ENCODE data around the gene NCK1. TPM values are rescaled to one million over a fixed set of nuclear protein-coding genes. Genes with fewer than 3 reads are reported as not detected.
A peak's percentile ranks its signal among the peaks of the same experiment; 100 is the strongest.
"Not testable (repeated sequence)": the region's sequence is repeated elsewhere in the genome, so short reads cannot be mapped to it uniquely, and the experiment has no call there.

NCK1 gene
- polyA plus RNA-seq, 5 donors, result 39.6 to 63.1 (median 47.8) TPM

DNA sequence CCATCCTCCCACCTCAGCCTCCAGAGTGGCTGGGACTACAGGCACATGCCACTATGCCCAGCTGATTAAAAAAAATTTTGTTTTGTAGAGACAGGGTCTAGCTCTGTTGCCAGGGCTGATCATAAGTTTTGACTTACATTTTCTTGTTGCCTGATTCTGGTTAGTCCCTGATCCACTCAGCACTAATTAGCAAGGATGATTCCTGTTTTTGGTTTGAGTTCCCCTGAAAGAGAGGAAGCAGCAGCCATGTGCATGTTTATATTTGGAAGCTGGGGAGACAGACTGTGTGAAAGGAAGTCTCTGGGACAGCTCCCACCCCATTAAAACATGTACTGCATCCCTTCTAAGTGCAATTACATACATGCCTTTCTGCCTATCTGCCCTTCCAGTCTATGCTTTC is 3.6 kb upstream of the NCK1 start:
- no peak for DNase-seq

DNA sequence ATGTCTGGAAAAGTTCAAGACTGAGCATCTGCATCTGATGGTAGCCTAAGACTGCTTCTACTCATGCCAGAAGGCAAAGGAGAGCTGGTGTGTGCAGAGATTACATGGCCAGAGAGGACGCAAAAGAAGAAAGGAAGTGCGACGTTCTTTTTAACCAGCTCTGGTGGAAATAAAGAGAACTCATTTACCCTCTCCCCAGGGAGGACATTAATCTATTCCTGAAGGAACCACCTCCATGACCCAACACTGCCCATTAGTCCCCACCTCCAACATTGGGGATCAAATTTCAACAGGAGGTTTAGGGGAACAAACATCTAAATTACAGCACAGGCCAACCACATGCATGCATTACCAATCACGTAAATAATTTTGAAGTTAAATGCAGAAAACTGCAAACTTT is 1.5 kb upstream of the NCK1 start:
- DNase-seq, result no peak

DNA sequence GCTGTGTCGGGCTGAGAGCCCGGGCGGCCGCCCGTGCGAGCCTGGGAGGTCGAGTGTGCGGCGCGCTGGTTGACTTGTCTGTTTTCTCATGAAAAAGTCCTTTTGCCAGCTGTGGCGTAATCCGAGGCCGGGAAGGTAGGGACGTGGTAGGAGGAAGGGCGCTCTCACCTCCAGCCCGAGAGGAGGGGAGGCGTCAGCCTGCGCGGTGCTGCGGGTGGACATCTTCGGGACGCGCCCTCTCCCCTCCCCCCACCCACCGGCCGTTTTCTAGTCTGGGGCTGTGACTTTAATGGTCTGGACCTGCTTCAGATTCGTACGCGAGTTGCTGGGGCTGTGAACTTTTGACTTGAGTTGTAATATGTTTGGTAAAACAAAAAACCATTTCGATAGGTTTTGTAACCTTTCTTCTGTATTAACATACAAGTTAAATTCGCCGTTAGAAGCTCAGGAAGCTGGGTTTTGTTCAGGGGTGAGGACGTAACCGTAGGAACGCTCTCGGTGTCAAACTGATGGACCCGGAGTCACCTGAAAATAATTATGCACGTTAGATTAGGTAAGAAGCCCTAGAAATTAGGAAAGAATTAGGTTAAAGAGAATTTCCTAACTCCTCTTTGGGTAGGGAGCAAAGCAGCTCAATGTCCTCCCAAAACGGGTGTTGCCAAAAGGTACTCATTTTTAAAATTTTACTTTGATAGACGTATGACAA is 762 bp downstream of the NCK1 start:
- DNase-seq, result peak in 1 of 2 donors; percentile 57

DNA sequence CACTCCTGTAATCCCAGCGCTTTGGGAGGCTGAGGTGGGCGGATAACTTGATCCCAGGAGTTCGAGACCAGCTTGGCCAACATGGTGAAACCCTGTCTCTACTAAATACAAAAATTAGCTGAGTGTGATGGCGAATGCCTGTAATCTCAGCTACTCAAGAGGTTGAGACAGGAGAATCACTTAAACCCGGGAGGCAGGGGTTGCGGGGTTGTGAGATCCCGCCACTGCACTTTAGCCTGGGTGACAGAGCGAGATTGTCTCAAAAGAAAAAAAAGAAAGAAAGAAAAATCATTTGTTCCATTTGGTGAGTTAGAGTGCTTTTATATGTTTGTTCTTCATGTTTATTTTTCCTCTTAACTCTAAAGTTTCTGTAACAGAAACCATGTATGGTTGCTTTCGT is 7.3 kb downstream of the NCK1 start:
- DNase-seq, result no peak

DNA sequence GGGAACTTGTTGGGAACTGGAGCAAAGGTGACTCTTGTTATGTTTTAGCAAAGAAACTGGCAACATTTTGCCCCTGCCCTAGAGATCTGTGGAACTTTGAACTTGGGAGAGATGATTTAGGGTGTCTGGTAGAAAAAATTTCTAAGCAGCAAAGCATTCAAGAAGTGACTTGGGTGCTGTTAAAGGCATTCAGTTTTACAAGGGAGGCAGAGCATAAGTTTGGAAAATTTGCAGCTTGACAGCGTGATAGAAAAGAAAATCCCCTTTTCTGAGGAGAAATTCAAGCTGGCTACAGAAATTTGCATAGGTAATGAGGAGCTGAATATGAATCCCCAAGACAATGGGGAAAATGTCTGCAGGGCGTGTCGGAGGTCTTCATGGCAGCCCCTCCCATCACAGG is 10.2 kb downstream of the NCK1 start:
- DNase-seq, result not testable (repeated sequence)

DNA sequence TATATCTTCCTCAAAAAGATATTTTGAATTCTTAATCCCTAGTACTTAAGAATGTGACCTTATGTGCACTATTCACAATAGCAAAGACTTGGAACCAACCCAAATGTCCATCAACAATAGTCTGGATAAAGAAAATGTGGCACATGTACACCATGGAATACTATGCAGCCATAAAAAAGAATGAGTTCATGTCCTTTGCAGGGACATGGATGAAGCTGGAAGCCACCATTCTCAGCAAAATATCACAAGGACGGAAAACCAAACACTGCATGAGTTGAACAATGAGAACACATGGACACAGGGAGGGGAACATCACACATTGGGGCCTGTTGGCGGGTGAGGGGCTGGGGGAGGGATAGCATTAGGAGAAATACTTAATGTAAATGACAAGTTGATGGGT is 17.5 kb downstream of the NCK1 start:
- not testable (repeated sequence) for DNase-seq

DNA sequence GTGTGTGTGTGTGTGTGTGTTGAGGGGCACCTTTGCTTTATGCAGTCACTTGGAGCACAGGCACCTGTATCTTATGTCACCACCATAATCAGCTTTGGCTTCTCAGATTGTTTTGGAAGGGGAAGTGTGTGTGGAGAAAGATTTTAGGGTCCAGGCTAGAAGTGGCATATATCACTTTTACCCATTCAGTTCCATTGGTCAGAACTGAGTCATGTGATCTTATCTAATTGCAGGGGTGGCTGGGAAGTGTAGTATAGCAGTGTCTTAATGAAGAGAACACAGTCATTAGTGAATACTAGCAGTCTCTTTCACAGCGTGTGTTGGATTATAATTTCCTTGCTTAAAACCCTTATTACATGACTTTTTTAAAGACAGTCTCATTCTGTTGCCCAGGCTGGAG is 20.6 kb downstream of the NCK1 start:
- DNase-seq, result no peak

DNA sequence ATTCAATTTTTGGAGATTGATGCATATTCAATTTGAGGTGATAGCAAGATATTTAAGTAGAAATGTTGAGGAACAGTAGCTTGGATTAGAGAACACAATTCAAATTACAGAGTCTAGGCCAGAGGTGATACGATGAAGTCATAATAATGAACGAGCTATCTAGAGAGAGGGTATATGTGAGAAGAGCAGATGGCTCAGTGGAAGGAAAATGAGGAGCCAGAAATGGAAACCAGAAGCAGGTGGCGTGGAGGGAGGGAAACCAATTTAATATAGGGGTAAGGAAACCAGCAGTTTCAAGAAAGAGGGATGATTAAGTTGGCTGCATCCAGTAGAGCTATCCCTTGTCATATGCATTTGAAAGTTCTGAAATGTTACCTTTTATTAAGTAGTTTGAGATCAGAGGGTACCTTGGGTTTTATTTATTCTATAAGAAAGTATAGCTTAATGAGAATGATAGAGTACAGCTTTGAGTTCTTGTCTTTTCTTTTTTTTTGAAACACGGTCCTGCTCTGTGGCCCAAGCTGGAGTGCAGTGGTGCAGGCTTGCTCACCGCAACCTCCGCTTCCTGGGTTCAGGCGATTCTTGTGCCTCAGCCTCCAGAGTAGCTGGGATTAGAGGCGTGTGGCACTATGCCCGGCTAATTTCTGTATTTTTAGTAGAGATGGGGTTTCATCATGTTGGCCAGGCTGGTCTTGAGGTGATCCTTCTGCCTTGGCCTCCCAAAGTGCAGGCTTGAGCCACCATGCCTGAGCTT is 22.1 kb downstream of the NCK1 start:
- DNase-seq, result no peak

DNA sequence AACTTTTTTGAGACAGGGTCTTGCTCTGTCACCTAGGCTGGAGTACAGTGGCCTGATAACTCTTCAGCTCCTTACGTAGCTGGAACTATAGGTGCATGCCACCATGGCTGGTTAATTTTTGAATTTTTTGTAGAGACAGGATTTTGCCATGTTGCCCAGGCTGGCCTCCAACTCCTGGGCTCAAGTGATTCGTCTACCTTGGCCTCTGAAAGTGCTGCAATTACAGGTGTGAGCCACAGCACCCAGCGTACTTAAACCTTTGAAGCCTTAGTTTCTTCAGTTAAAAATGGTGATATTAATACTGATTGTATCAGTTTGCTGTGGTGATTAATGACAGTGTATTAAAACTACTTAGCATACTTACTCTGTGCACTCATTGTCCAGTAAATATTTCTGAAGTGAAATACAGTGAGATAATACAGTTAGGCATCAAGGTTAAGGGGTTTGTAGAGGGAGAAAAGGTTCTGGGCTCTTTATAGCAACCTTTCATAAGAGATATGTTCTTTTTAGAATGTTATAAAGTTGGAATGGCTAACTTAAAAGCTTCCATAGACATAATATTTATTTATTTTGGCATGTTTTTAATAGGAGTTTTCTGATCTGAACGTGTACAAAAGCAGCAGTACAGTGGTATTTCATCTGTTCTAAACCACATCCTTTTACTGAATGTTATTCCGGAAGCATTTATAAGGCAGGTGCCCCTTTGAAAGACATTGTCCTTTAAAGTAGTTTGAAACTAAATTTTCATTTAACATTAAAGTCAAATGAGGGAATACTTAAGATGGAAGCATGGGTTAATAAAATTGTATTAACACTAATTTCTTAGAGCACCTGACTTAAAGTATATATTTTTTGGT is 23.6 kb downstream of the NCK1 start:
- DNase-seq, result no peak

DNA sequence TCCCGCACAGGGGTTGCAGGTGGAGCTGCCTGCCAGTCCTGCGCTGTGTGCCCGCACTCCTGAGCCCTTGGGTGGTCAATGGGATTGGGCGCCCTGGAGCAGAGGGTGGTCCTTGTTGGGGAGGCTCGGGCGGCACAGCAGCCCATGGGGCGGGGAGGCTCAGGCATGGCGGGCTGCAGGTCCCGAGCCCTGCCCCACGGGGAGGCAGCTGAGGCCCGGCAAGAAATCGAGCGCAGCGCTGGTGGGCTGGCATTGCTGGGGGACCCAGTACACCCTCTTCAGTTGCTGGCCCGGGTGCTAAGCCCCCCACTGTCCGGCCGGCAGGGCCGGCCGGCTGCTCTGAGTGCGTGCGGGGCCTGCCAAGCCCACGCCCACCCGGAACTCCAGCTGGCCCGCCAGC is 27.9 kb downstream of the NCK1 start:
- DNase-seq, result no peak

DNA sequence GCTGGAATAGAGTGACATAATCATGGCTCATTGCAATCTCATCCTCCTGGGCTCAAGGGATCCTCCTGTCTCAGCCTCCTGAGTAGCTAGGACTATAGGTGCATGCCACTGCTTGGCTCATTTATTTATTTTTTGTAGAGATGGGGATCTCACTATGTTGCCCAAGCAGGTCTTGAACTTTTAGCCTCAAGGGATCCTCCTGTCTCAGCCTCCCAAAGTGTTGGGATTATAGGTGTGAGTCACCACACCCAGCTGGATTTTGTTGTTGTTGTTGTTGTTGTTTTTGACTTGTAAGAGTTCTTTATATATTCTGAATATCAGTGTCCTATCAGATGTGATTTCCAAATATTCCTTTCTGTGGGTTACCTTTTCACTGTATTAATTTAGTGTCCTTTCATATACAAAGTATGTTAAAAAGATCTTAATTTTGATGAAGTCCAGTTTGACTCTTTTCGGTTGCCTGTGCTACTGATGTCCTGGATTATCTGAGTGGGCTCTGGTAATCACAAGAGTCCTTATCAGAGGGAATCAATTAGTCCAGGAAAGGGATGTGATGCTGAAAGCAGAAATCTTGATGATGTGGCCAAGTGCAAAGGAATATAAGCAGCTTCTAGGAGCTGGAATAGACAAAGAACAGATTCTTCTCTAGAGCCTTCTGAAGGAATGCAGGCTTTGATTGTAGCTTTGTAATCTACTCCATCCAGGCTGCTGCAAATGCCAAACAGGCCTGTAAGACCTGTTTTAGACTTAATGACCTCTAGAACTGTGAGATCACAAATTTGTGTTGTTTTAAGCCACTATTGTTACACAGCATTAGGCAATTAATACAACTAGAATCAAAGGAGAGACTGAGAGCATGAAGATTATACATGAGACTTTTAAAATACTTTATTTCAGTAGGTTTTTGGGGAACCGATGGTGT is 30.2 kb downstream of the NCK1 start:
- DNase-seq, result no peak

DNA sequence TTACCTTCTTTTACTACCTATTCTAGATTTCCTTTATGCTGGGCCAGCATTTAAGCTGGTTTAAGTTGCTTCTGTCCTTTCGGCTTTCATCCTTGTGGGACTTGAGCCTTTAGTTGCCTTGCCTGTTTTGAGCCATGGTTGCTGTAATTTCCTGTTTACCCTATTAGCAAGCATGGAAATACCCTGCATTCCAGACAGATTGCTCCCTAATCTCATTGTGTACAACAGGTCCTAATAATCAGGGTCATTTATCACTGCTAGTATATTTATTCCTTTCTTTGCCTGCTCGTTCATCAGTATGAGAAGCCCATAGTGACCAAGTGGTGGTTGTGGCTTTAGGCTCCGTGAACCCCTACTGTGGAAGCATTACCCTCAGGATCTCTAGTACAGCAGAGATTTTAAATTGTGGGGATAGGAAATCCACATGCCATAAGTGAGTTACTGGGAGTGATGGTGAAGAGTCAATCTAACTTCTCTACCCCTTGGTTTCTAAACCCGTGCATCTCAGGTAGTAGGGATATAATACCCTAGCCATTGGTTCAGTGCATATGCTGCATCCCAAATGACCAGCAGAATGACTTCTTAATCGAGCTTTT is 31.9 kb downstream of the NCK1 start:
- no peak for DNase-seq

DNA sequence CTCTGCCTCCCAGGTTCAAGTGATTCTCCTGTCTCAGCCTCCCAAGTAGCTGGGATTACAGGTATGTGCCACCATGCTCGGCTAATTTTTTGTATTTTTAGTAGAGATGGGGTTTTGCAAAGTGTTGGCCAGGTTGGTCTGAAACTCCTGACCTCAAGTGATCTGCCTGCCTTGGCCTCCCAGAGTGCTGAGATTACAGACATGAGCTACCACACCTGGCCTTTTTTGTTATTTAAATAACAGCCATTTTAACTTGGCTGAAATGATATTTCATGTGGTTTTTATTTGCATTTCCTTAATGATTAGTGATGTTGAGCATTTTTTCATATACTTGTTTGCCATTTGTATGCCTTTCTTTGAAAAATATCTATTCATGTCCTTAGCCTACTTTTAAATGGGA is 35.2 kb downstream of the NCK1 start:
- DNase-seq, result not testable (repeated sequence)

DNA sequence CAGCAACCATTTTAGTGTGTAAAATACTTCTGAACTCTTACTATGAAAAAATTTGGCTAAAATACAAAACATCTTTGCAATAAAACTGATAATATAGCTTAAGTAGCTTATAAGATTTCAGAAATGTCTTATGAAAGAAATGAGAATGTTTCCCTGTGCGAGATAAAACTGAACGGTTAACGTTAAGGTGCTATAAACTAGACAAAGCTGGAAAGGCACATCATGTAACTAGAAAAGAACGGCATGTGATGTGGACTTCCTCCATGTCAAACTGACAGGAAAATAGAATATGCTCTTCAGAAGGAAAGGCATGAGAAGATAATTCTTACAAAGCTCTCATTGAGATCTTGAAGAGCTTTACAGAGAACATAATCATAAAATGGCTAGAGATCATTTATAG is 36.5 kb downstream of the NCK1 start:
- DNase-seq, result no peak

DNA sequence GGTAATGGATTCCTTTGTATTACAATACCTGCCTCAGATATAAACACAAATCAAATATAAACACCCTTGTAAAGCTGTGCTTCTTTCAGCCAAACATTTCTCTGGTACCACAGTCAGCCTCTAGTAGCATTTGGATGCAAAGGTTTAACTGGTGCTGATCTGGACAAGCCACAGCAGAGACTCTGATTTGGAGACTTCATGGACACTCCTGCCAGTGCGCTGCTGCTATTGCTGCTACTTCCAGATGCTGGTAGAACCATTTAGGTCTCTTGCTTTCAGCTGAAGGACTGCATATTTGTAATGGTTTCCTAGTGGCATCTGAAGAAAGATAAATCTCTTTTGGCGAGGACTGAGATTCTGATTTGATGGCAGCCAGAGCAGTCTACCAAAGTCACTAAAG is 36.9 kb downstream of the NCK1 start:
- DNase-seq, result no peak

DNA sequence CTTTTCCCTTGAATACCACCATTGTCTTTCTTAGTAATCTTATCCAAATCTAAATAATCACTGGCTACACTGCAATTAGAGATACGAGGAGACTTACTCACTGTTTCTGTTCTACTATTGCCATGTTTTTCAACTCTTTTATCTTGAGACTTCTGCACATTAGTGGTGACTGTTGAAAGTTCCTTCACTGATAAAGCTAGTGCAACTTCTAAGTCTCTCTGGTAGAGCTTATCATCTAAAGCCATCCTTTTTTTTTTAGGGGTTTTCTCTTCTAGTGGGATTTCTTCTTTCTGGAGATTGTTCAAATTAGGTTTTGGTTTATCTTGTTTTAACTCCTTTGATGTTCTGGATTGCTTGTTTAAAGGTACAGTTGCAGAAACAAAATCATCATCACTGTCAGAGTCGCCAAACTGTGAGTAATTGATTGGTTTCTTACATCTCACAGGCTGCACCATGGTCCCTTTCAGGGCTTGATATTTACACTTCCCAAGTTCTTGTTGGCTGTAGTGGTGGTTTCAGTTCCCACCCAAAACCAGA is 37.7 kb downstream of the NCK1 start:
- DNase-seq, result no peak

DNA sequence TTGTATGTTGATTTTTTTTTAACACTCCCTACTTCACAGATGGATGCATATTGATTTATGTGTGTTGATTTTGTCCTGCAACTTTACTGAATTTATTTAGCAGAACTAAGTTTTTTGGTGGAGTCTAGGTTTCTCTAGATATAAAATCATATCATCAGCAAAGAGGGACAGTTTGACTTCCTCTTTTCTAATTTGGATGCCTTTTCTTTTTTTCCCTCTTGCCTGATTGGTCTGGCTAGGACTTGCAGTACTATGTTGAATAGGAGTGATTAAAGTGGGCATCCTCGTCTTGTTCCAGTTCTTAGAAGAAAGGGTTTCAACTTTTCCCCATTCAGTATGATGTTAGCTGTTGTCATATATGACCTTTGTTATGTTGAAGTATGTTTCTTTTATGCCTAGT is 38.7 kb downstream of the NCK1 start:
- DNase-seq, result not testable (repeated sequence)

DNA sequence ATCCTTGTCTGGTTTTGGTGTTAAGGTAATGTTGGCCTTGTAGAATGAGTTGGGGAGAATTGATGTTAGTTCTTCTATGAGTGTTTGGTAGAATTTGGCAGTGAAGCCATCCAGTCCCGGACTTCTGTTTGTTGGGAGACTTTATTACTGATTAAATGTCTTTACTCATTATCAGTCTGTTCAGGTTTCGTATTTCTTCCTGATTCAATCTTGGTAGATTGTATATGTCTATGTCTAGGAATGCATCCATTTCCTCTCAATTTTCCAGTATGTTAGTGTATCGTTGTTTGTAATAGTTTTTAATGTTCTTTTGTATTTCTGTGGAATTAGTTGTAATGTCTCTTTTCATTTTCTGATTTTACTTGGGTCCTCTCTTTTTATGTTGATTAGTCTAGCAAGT is 39.4 kb downstream of the NCK1 start:
- DNase-seq, result no peak

DNA sequence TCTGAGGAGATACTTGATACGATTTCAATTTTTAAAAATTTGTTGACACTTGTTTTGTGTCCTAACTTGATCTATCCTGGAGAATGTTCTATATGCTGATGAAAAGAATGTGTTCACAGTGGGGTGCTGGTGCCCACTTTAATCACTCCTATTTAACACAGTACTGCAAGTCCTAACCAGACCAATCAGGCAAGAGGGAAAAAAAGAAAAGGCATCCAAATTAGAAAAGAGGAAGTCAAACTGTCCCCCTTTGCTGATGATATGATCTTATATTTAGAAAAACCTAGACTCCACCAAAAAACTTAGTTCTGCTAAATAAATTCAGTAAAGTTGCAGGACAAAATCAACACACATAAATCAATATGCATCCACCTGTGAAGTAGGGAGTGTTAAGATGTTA is 40.5 kb downstream of the NCK1 start:
- not testable (repeated sequence) for DNase-seq

DNA sequence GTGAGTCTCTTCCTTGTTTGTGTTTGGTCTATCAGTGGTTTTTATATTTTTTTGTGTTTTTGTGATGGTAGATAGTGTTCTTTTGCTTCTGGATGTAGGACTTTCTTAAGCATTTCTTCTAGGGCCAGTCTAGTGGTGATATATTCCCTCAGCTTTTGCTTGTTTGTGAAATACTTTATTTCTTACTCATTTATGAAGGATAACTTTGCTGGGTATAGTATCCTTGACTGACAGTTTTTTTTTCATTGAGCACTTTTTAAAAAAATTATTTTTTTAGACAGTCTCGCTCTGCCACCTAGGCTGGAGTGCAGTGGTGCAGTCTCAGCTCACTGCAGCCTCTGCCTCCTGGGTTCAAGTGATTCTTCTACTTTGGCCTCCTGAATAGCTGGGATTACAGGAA is 41.9 kb downstream of the NCK1 start:
- DNase-seq, result no peak

DNA sequence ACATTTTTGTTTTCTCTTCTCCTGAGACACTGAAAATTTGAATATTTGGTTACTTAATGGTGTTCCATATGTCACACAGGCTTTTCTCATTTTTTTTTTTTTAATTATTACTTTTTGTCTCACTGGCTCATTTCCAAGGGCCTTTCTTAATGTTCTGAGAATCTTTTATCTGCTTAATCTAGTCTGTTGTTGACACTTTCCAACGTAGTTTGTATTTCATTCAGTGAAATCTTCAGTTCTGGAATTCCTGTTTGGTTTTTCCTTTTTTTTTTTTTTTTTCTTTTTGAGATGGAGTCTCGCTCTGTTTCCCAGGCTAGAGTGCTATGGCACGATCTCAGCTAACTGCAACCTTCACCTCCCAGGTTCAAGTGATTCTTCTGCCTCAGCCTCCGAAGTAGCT is 42.7 kb downstream of the NCK1 start:
- no peak for DNase-seq

Measured in right lung (tissue), 5 donors.